GM19035 (cell line): ENCODE data around the gene CA6.
"Not testable (repeated sequence)": the region's sequence is repeated elsewhere in the genome, so short reads cannot be mapped to it uniquely, and the experiment has no call there.

ENCODE experiments used
- ATAC-seq: cut with Tn5 transposase; IDR thresholded peaks from one replicate; pipeline ENCODE4 v1.9.1; 2021; ENCODE audit not compliant: unreplicated experiment

CA6 gene

GRCh38 chr1:8926707-8927694, 18.7 kb upstream of the CA6 start:
- ATAC-seq = no peak

- ATAC-seq = no peak
Measured at GRCh38 chr1:8930116-8930515, 15.6 kb upstream of the CA6 start.

- ATAC-seq = not testable (repeated sequence)
Measured at GRCh38 chr1:8937051-8937450, 8.6 kb upstream of the CA6 start.

- no peak for ATAC-seq
Measured at GRCh38 chr1:8937701-8938100, 8.0 kb upstream of the CA6 start.

- no peak for ATAC-seq
Measured at GRCh38 chr1:8938232-8938999, 7.3 kb upstream of the CA6 start.

- ATAC-seq = no peak
Measured at GRCh38 chr1:8939000-8939265, 6.7 kb upstream of the CA6 start.

GRCh38 chr1:8939362-8939995, 6.2 kb upstream of the CA6 start:
- no peak for ATAC-seq

GRCh38 chr1:8941906-8942305, 3.8 kb upstream of the CA6 start:
- no peak for ATAC-seq

GRCh38 chr1:8943498-8944405, 1.9 kb upstream of the CA6 start:
- ATAC-seq = no peak

- no peak for ATAC-seq
Measured at GRCh38 chr1:8947127-8947691, 1.5 kb downstream of the CA6 start.

- ATAC-seq = no peak
Measured at GRCh38 chr1:8950309-8950708, 4.6 kb downstream of the CA6 start.

- ATAC-seq = no peak
Measured at GRCh38 chr1:8951231-8951630, 5.6 kb downstream of the CA6 start.

- ATAC-seq = no peak
Measured at GRCh38 chr1:8955406-8955805, 9.7 kb downstream of the CA6 start.

GRCh38 chr1:8956461-8957349, 11.0 kb downstream of the CA6 start:
- no peak for ATAC-seq

- no peak for ATAC-seq
Measured at GRCh38 chr1:8962812-8963530, 17.3 kb downstream of the CA6 start.

- ATAC-seq = no peak
Measured at GRCh38 chr1:8963963-8964362, 18.3 kb downstream of the CA6 start.

- no peak for ATAC-seq
Measured at GRCh38 chr1:8965121-8965820, 19.6 kb downstream of the CA6 start.

GRCh38 chr1:8966606-8967005, 20.9 kb downstream of the CA6 start:
- no peak for ATAC-seq
